NCI-H2081 (cell line): ENCODE results near the gene INS.

Experiments
- DNase-seq, 2 experiments: peaks; one replicate each; lab custom pipeline; 2025; lab: John Stamatoyannopoulos, UW

Gene INS

GRCh38 chr11:2144544-2145248 is 16.3 kb downstream of the INS start:
- DNase-seq, result no peak

- DNase-seq, result no peak
These were observed 17.0 kb downstream of the INS start for GRCh38 chr11:2143799-2144543.

- no peak for DNase-seq
These were observed 17.6 kb downstream of the INS start for GRCh38 chr11:2143477-2143798.

- DNase-seq, result no peak
These were observed 18.2 kb downstream of the INS start for GRCh38 chr11:2142762-2143202.

- no peak for DNase-seq
These were observed 18.7 kb downstream of the INS start for GRCh38 chr11:2142300-2142759.

GRCh38 chr11:2140411-2141400 is 20.3 kb downstream of the INS start:
- no peak for DNase-seq

- no peak for DNase-seq
These were observed 21.2 kb downstream of the INS start for GRCh38 chr11:2139621-2140337.

GRCh38 chr11:2139123-2139521 is 21.9 kb downstream of the INS start, which contains the start of gene IGF2:
Gene IGF2 (minus strand): TSS chr11:2139389. CDS start chr11:2135523, 3,866 bp downstream.
- no peak for DNase-seq

GRCh38 chr11:2138431-2139122 is 22.4 kb downstream of the INS start:
- DNase-seq, result no peak

GRCh38 chr11:2138068-2138430 is 23.0 kb downstream of the INS start:
- DNase-seq, result no peak

- DNase-seq, result no peak
These were observed 23.6 kb downstream of the INS start for GRCh38 chr11:2137202-2138067.

- DNase-seq, result no peak
These were observed 24.1 kb downstream of the INS start for GRCh38 chr11:2136952-2137201.

GRCh38 chr11:2136209-2136951 is 24.6 kb downstream of the INS start:
- DNase-seq, result no peak

- no peak for DNase-seq
These were observed 25.3 kb downstream of the INS start for GRCh38 chr11:2135648-2136201.

- no peak for DNase-seq
These were observed 25.9 kb downstream of the INS start for GRCh38 chr11:2135018-2135569.

GRCh38 chr11:2134022-2135010 is 26.7 kb downstream of the INS start:
- DNase-seq, result no peak

GRCh38 chr11:2133241-2134021 is 27.6 kb downstream of the INS start:
- no peak for DNase-seq
